ENCODE measurements around the gene DCLK1.

GRCh38 chr13:35771898-35772297 lies 359.3 kb downstream of the DCLK1 start:
- TF ChIP-seq CTCF (IDR thresholded peaks at IDR 0.05 in 8 of 11, conservative IDR thresholded peaks at IDR 0.05 in 3 of 11) (no peak), POLR2A (IDR thresholded peaks at IDR 0.05) (no peak), POLR2AphosphoS5 (IDR thresholded peaks at IDR 0.05) (no peak)

All from spleen (tissue), 7 donors.